HG02840 (cell line): ENCODE results near the gene MAML3.

Experiments
- ATAC-seq: cut with Tn5 transposase; IDR thresholded peaks from one replicate; pipeline ENCODE4 v1.9.1; 2021; ENCODE audit warnings: mild to moderate bottlenecking, moderate library complexity, moderate number of reproducible peaks; ENCODE audit not compliant: unreplicated experiment, low FRiP score

Gene MAML3

GRCh38 chr4:140131675-140132229, 22.2 kb downstream of the MAML3 start:
- ATAC-seq, result no peak

- no peak for ATAC-seq
Measured at GRCh38 chr4:140130677-140131076, 23.3 kb downstream of the MAML3 start.

GRCh38 chr4:140127422-140127821, 26.6 kb downstream of the MAML3 start:
- no peak for ATAC-seq

- ATAC-seq, result no peak
Measured at GRCh38 chr4:140126261-140126660, 27.7 kb downstream of the MAML3 start.

- no peak for ATAC-seq
Measured at GRCh38 chr4:140125374-140125773, 28.6 kb downstream of the MAML3 start.

- ATAC-seq, result no peak
Measured at GRCh38 chr4:140123666-140124377, 30.2 kb downstream of the MAML3 start.

- ATAC-seq, result no peak
Measured at GRCh38 chr4:140122891-140123290, 31.1 kb downstream of the MAML3 start.

- no peak for ATAC-seq
Measured at GRCh38 chr4:140121646-140122045, 32.3 kb downstream of the MAML3 start.

GRCh38 chr4:140118931-140119640, 34.9 kb downstream of the MAML3 start:
- no peak for ATAC-seq

- ATAC-seq, result no peak
Measured at GRCh38 chr4:140117947-140118346, 36.0 kb downstream of the MAML3 start.

- ATAC-seq, result no peak
Measured at GRCh38 chr4:140116442-140117104, 37.4 kb downstream of the MAML3 start.

GRCh38 chr4:140115140-140115539, 38.8 kb downstream of the MAML3 start:
- no peak for ATAC-seq

GRCh38 chr4:140113653-140114052, 40.3 kb downstream of the MAML3 start:
- ATAC-seq, result no peak

- ATAC-seq, result no peak
Measured at GRCh38 chr4:140112576-140112975, 41.4 kb downstream of the MAML3 start.

GRCh38 chr4:140111256-140111655, 42.7 kb downstream of the MAML3 start:
- no peak for ATAC-seq

- no peak for ATAC-seq
Measured at GRCh38 chr4:140110542-140111215, 43.3 kb downstream of the MAML3 start.

GRCh38 chr4:140109737-140110136, 44.2 kb downstream of the MAML3 start:
- ATAC-seq, result no peak

GRCh38 chr4:140109292-140109691, 44.7 kb downstream of the MAML3 start:
- no peak for ATAC-seq

GRCh38 chr4:140108713-140109230, 45.2 kb downstream of the MAML3 start:
- no peak for ATAC-seq

GRCh38 chr4:140108243-140108642, 45.7 kb downstream of the MAML3 start:
- no peak for ATAC-seq
